Karpas-422 (cell line): Measurements from ENCODE around the gene CAMK2A. TPM values are rescaled to one million over a fixed set of nuclear protein-coding genes. Genes with fewer than 3 reads are reported as not detected.

Experiments
- DNase-seq: peaks from one replicate; pipeline ENCODE4 v3.0.0-alpha.2; 2015
- H2AFZ ChIP-seq: fragments of 200-600 bp; sonication (generic); 2 replicates; pipeline ENCODE4 v1.6.1; 2014; ENCODE audit warnings: antibody characterized with exemption, low read length, mixed read lengths
- H3K27ac ChIP-seq: fragments of 200-600 bp; sonication (generic); 2 replicates; pipeline ENCODE4 v1.5.1; 2014; ENCODE audit warnings: mild to moderate bottlenecking, low read length, moderate library complexity
- H3K27me3 ChIP-seq: fragments of 200-600 bp; sonication (generic); 2 replicates; pipeline ENCODE4 v1.6.1; 2014; ENCODE audit warnings: low read length, mixed read lengths
- H3K36me3 ChIP-seq: fragments of 200-600 bp; sonication (generic); 2 replicates; pipeline ENCODE4 v1.6.1; 2014; ENCODE audit warnings: low read length, mixed read lengths; ENCODE audit not compliant: insufficient read depth
- H3K4me1 ChIP-seq: fragments of 200-600 bp; sonication (generic); 2 replicates; pipeline ENCODE4 v1.6.1; 2014; ENCODE audit warnings: mild to moderate bottlenecking, low read length, mixed read lengths
- H3K4me2 ChIP-seq: fragments of 200-600 bp; sonication (generic); 2 replicates; pipeline ENCODE4 v1.6.1; 2014; ENCODE audit warnings: low read length, low read depth, mild to moderate bottlenecking; ENCODE audit not compliant: poor library complexity, severe bottlenecking
- H3K4me3 ChIP-seq: fragments of 200-600 bp; sonication (generic); 2 replicates; pipeline ENCODE4 v1.5.1; 2014; ENCODE audit warnings: mild to moderate bottlenecking, antibody characterized with exemption, low read length, mixed read lengths
- H3K79me2 ChIP-seq: fragments of 200-600 bp; sonication (generic); 2 replicates; pipeline ENCODE4 v1.6.1; 2014; ENCODE audit warnings: mild to moderate bottlenecking, low read length, mixed read lengths
- H3K9ac ChIP-seq: fragments of 200-600 bp; sonication (generic); 2 replicates; pipeline ENCODE4 v1.6.0; 2014; ENCODE audit warnings: low read length
- H3K9me2 ChIP-seq: fragments of 200-600 bp; sonication (generic), shearing (Covaris generic); replicated peaks from 2 replicates; pipeline ENCODE4 v1.6.0; 2014; ENCODE audit warnings: mild to moderate bottlenecking, low read length, moderate library complexity; ENCODE audit not compliant: insufficient read depth
- H3K9me3 ChIP-seq: fragments of 300-700, 200-600 bp; sonication (generic); 2 replicates; pipeline ENCODE4 v1.6.1; 2014; ENCODE audit warnings: low read length, mixed read lengths
- H4K20me1 ChIP-seq: fragments of 200-600 bp; sonication (generic); 2 replicates; pipeline ENCODE4 v1.6.1; 2014; ENCODE audit warnings: mild to moderate bottlenecking, antibody characterized with exemption, low read length, low read depth; ENCODE audit not compliant: insufficient read depth
- total RNA-seq: library from RNA; depleted of rRNA; stranded (reverse); fragments of >200 nt; shearing (Covaris generic); gene quantifications from 2 replicates; pipeline ENCODE4 v1.2.3, GENCODE V29; 2014; ENCODE audit warnings: low replicate concordance

Gene CAMK2A
- total RNA-seq, 1 experiment from 2014 or later, result not detected

- Histone ChIP-seq H2AFZ (no peak overlapping the region), H3K4me2 (no peak overlapping the region), H3K36me3 (no peaks in the 10 kb centered on the region), H3K27me3 (no peaks in the 10 kb centered on the region), H3K9me3 (no peaks in the 10 kb centered on the region), H3K9me2 (no peaks in the 10 kb centered on the region), H3K9ac (no peak overlapping the region), H4K20me1 (peaks cover 4% of the 10 kb centered on the region; the same call in 1 of the 2 replicates), H3K79me2 (no peaks in the 10 kb centered on the region), H3K4me3 (no peak overlapping the region), H3K27ac (no peak overlapping the region), H3K4me1 (no peaks in the 10 kb centered on the region)
- DNase-seq, result no peak
These were observed 10.2 kb upstream of the CAMK2A start for GRCh38 chr5:150299571-150300327.

- no peaks in the 10 kb centered on the region for H3K79me2 ChIP-seq
- no peak overlapping the region for H2AFZ ChIP-seq
- H3K27me3 ChIP-seq, result no peaks in the 10 kb centered on the region
- no peak overlapping the region for H3K4me2 ChIP-seq
- peaks cover 4% of the 10 kb centered on the region; the same call in 1 of the 2 replicates for H4K20me1 ChIP-seq
- no peak for DNase-seq
- H3K36me3 ChIP-seq, result no peaks in the 10 kb centered on the region
- no peaks in the 10 kb centered on the region for H3K9me3 ChIP-seq
- H3K4me1 ChIP-seq, result no peaks in the 10 kb centered on the region
- no peak overlapping the region for H3K9ac ChIP-seq
- no peaks in the 10 kb centered on the region for H3K9me2 ChIP-seq
- no peak overlapping the region for H3K4me3 ChIP-seq
- no peak overlapping the region for H3K27ac ChIP-seq
These were observed 9.3 kb upstream of the CAMK2A start for GRCh38 chr5:150298701-150299451.

GRCh38 chr5:150297934-150298595, 8.5 kb upstream of the CAMK2A start:
- Histone ChIP-seq H2AFZ (no peak overlapping the region), H3K4me2 (no peak overlapping the region), H3K9me3 (no peaks in the 10 kb centered on the region), H3K79me2 (no peaks in the 10 kb centered on the region), H3K9ac (no peak overlapping the region), H3K36me3 (no peaks in the 10 kb centered on the region), H3K27me3 (no peaks in the 10 kb centered on the region), H4K20me1 (peaks cover 4% of the 10 kb centered on the region; the same call in 1 of the 2 replicates), H3K4me1 (no peaks in the 10 kb centered on the region), H3K27ac (no peak overlapping the region), H3K4me3 (no peak overlapping the region), H3K9me2 (no peaks in the 10 kb centered on the region)
- DNase-seq, result no peak

GRCh38 chr5:150297236-150297890, 7.8 kb upstream of the CAMK2A start:
- Histone ChIP-seq H3K4me2 (no peak overlapping the region), H3K79me2 (no peaks in the 10 kb centered on the region), H3K27ac (no peak overlapping the region), H3K4me1 (no peaks in the 10 kb centered on the region), H3K36me3 (no peaks in the 10 kb centered on the region), H3K4me3 (no peak overlapping the region), H3K9ac (no peak overlapping the region), H3K9me3 (no peaks in the 10 kb centered on the region), H4K20me1 (peaks cover 4% of the 10 kb centered on the region; the same call in 1 of the 2 replicates), H3K9me2 (no peaks in the 10 kb centered on the region), H3K27me3 (no peaks in the 10 kb centered on the region), H2AFZ (no peak overlapping the region)
- no peak for DNase-seq

GRCh38 chr5:150296496-150296895, 6.9 kb upstream of the CAMK2A start:
- Histone ChIP-seq H2AFZ (no peak overlapping the region), H3K27ac (no peak overlapping the region), H3K79me2 (no peaks in the 10 kb centered on the region), H3K9ac (no peak overlapping the region), H3K4me2 (no peak overlapping the region), H3K27me3 (no peaks in the 10 kb centered on the region), H3K4me3 (no peak overlapping the region), H3K36me3 (no peaks in the 10 kb centered on the region), H4K20me1 (peaks cover 4% of the 10 kb centered on the region; the same call in 1 of the 2 replicates), H3K9me2 (no peaks in the 10 kb centered on the region), H3K9me3 (no peaks in the 10 kb centered on the region), H3K4me1 (no peaks in the 10 kb centered on the region)
- no peak for DNase-seq

- no peak for DNase-seq
- Histone ChIP-seq H4K20me1 (peaks cover 4% of the 10 kb centered on the region; the same call in 1 of the 2 replicates), H3K36me3 (no peaks in the 10 kb centered on the region), H3K9ac (no peak overlapping the region), H3K27me3 (no peaks in the 10 kb centered on the region), H3K4me1 (no peaks in the 10 kb centered on the region), H3K9me2 (no peaks in the 10 kb centered on the region), H3K9me3 (no peaks in the 10 kb centered on the region), H2AFZ (no peak overlapping the region), H3K4me2 (no peak overlapping the region), H3K79me2 (no peaks in the 10 kb centered on the region), H3K27ac (no peak overlapping the region), H3K4me3 (no peak overlapping the region)
These were observed 6.3 kb upstream of the CAMK2A start for GRCh38 chr5:150295741-150296486.

GRCh38 chr5:150295172-150295634, 5.6 kb upstream of the CAMK2A start:
- DNase-seq, result no peak
- Histone ChIP-seq H3K4me1 (no peaks in the 10 kb centered on the region), H3K4me2 (no peak overlapping the region), H3K36me3 (no peaks in the 10 kb centered on the region), H2AFZ (no peak overlapping the region), H3K79me2 (no peaks in the 10 kb centered on the region), H3K9me3 (no peaks in the 10 kb centered on the region), H3K27ac (no peak overlapping the region), H3K27me3 (no peaks in the 10 kb centered on the region), H3K9me2 (no peaks in the 10 kb centered on the region), H3K9ac (no peak overlapping the region), H4K20me1 (peaks cover 4% of the 10 kb centered on the region; the same call in 1 of the 2 replicates), H3K4me3 (no peak overlapping the region)
